ENCODE results near the gene PRDM10.

Gene PRDM10

DNA sequence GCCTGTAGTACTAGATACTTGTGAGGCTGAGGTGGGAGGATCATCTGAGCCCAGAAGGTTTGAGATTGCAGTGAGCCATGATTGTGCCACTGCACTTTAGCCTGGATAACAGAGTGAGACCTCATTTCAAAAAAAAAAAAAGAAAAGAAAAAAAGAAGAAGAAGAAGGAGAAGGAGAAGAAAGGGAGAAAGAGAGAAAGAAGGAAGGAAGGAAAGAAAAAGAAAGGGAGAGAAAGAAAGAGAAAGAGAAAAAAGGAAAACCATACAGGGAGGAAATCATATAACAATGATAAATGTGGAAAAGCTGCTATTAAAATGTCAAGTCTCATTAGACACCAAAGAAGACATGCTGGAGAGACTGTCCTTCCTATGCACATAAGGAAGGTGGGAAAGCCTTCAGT, 5.7 kb upstream of the PRDM10 start:
- no peak for DNase-seq

DNA sequence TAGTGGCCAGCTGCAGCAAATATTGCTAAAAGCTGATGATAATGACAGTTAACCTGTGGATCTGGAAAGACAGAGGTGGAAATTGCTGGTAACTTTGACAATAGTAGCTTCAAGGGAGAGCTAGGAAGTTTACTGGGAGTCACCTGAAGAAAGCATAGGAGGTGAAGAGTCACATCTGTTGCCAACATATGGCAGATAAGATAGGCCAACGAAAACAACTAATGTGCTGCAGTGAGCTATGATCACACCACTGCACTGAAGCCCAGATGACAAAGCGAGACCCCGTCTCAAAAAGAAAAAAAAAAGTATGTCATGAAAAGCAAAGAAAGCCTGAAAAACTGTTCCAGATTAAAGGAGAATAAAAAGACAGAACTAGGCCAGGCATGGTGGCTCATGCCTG, 4.3 kb upstream of the PRDM10 start:
- no peak for DNase-seq

DNA sequence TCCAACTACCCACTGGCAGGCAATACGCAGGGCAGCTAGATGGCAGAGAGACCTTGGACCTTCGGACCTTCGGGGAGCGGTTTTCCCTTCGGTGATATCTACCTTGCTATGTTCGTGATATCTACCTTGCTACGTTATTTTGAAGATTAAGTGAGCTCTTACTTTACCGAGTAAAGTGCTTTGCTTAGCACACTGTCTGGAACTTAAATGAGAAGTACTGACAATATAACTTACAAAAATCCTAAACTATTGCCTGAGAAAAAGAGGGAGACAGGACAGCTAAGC, 1.0 kb upstream of the PRDM10 start:
- no peak for DNase-seq

DNA sequence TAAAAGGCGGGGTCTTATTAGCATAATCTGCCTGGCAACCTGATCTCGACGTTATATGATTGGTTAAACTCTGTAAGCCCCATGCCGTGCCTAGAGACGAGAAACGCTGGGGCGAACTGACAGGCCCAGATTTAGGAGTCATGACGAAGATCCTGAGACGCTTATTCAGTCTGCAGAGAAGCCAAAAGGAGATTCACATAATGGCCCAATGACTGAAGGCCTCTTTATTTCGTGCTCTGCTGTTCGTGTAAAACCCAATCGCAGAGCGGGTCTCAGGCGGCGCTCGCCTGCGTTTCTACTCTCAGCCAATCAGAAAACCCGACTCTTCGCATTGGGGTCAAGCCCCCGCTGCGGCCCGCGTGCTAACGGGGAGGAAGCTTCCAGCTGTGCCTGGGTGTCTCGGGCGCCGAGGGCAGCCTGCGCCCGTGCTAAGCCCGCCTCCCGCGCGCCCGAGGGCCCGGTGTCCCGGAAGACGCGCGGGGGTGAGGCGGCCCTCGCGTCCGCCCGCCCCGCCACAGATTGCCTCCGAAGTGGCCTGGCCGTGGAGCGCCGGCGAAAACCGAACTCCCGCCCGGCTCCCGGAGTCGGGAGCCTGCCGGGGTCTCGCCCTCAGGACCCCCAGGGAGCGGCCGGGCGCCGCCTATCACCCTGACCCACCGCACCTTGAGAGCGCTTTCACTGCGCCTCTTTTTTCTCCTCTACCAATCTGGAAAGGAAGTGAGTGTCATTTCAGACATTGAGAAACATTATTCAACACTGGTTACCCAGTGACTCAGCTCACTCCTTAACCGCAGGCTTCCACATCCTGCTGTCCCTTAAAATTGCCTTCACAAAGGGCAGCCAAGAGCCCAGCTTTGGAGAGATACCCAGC, 446 bp upstream of the PRDM10 start:
- DNase-seq: peak; percentile 97

DNA sequence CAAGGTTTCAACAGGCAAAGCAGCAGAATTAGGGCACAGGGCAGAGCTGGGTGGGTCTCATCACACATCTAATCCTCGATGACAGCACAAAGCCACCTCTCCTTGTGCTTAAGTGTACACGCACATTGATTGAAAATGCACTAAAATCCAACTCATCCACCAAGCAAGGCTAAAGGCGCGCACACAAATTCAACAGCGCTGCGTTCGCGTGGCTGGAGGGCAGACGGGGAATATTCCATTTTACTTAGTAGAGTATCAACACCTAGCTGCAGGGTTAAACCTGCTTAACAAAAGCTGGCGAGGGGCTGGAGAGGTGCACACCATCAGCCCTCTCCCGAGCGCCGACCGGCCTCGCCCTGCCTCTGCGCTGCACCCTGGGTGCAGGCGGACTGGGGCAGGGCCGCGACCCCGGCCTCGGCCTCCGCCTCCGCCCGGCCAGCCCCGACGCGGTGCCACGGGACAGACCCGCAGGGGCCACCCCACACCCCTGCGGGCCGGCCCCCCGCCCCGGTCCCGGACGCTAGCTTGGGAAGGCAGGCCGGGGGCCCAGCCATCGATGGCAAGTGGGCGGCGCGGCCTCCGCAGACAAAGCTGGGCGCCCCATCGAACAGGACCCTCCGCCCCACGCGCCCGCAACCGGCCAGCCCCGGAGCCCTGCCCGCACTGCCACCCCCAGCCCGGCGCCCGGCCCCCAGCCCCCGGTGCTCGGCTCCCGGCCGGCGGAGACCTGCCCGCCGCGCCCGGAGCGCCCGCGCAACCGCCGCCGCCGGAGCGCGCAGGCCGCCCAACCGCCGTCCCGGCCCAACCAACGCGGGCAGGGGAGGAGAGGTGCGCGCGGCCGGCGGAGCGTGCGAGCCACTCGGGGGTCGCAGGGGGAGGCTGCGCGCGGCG, 929 bp downstream of the PRDM10 start:
- DNase-seq: peak; percentile 21

DNA sequence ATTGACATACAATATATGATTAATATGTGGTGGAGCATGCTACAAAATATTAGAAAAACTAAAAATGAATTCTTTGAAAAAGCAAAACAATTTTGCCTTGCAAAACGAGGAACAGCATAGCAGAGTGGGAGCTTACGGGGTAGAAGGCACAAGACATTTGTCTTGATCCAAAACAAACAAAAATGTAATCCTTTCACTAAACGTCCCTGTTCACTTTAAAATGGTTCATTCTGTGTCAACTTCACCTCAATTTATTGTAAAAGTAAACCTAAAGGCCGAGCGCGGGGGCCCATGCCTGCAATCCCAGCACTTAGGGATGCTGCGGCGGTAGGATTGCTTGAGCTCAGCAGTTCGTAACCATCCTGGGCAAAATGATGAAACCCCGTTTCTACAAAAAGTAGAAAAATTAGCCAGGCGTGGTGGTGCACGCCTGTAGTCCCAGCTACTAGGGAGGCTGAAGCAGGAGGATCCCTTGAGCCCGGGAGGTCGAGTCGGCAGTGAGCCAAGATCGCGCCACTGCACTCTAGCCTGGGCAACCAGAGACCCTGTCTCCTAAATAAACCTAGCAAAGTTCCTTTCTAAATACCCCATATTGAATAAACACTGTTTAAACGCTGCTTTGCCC, 2.0 kb downstream of the PRDM10 start:
- no peak for DNase-seq

DNA sequence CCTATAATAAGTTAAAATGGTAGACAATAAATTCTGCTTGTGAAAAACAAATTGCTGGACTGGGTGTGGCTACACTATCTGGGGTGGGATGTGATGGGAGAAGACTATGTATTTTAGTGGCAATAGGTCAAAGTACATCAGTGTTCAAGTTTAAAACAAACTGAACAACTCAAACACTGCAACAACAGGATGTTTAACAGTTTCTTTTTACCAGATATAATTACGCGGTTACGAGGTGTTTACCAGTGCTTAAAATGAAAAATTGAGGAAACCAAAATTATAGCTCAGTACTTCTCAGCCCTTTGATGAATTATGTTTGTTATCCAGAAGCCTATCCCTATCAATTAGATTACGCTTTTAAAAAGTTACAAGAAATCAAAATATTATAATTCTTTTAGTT, 3.2 kb downstream of the PRDM10 start:
- no peak for DNase-seq

DNA sequence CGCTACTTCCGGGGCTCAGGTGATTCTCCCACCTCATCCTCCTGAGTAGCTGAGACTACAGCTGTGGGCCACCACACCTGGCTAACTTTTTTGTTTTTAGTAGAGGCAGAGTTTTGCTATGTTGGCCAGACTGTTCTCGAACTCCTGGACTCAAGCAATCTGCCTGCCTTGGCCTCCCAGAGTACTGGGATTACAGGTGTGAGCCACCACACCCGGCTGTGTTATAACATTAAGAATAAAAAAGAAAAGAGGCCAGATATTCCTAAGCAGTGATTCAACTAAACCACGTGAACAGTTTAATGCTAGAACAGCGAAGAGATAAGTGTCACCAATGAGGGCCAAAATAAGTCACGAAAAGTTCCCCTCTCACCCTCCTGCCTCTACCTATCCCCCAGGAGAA, 3.7 kb downstream of the PRDM10 start:
- no peak for DNase-seq

DNA sequence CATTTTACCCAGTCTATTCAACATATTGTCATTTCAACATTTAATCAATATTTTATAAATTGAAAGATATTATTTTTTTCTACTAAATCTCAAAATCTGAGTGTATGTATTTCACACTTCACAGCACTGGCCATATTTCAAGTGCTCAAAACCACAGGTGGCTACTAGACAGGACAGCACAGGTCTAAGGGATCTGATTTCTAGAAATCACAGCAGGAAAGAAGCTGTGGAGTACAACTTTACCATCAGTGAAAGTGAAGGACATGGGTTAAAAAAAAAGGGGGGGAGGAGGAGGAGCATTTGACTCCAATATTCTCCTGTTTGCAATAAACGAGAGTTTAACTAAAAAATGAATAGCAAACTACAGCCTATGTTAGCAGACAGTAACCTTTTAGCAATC, 4.5 kb downstream of the PRDM10 start:
- DNase-seq: no peak

DNA sequence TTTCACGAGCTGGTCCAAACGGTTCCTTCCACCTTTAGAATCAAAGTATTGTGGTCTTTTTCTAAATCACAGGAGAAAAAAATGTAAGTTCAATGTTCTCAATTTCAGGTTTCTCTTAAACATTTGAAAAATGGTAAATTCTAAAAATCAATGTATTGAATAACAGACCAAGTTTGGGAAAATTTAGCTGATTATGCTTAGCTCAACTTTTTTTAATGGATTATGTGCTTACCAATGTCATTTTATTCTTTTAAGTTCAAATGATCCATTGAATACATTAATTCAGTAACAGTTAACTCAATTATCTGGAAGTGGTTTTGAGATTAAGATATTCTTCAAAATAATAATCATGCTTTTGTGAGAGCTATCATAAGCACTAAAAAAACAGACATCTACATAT, 5.1 kb downstream of the PRDM10 start:
- no peak for DNase-seq

DNA sequence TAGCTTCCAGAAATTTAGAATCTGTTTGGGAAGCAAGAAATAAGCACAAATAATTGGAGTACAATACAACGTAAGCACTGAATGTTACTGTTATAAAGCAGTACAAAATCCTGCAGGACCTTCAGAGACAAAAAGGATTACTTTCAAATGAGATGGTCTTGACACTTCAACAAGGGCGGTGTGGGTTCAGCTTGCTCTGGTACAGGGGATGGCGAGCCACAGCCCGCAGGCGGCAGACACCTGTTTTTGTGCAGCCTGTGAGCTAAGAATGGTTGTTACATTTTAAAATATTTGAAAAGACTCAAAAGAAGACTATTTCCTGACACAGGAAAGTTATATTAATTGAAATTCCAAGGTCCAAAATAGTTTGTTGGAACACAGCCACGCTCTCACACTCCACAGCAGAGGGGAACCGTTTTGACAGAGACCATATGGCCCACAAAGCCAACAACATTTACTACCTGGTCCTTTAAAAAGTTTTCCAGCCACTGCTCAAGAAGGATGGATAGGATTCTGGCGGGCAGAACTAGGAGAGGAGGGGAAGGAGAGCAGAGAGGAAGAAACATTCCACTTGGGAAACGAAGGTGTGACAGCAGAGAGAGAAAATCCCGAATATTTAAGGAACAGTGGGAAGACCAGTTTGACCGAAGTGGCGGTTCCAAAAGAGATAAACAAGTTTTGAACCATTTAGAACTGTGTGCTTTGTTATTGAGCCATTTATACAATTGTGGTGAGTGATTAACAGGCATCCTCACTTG, 6.3 kb downstream of the PRDM10 start:
- DNase-seq: no peak

DNA sequence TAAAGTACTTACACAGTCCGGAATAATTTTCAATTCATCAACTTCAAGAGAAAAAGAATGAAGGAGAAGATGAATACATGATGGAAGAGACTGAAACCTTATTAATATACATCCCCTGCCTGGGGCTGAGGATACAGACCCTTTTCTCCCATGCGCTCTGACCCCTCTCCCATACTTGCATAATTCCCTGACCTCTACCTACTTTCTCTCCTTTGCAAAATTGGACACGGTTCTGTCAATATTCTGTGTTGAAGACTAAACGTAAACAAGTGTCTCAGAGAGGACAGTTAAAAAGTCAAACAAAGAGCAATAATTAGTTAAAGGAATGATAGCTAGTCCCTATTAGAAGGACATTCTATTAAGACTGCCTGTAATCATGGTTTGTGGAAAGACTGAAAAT, 7.5 kb downstream of the PRDM10 start:
- no peak for DNase-seq

DNA sequence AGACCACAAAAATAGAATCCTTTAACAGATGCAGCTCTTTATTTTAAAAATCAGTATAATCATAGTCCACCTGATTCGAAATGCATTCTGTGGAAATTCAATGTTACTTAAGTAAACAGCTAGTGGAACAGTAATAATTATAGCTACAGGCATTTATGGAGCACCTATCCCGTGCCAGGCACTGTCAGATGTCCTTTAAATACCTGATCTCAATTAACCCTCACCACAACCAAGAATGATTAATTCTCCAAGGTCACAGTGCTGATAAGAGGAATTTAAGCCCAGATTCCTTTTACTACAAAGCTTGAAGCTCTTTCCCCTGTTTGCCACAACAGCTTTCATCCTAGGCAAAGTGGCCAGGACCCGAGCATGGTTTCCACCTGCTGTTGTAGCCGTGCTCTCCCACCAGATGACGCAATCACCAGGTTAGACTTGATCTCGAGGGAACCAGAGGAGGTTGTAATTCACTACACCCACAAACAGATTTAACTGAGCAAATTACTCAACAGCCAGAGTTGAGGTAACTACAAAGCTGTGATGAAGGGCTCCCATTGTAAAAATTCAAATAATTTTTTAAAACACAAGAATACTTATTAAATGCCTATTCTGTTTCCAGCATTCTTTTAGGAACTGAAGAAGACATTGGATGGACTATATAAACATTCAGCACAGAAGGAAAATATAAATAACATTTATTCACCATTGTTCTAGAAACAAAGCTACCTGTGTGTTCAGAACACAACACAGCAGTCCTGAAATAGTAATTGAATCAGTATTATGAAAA, 10.3 kb downstream of the PRDM10 start:
- peak; percentile 51 for DNase-seq

DNA sequence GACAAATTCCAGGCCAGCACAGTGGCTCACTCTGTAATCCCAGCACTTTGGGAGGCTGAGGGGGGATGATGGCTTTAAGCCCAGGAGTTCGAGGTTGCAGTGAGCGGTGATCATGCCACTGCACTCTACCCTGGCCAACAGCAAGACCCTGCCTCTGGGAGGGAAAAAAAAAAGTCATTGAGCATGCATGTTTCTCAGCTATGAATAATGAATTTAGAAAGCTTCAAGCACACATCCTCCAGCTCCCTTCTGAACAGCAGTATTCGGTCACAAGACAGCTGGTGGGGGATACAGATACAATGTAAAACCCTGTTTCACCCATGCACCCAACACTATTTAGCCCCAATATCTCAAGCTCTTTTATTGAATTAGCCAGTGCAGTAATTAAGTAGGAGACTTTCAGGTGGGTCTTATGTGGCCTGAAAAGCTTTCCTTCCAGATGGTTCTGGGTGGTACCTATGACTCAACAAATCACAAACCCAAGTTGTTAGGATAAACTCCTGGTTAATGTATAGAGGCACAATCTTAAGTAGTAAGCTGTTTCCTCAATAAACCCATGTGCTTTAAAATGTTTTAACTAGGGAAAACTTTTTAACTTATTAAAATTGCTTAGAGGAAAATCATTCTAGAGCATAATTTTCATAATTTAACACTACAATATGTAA, 13.4 kb downstream of the PRDM10 start:
- DNase-seq: no peak

DNA sequence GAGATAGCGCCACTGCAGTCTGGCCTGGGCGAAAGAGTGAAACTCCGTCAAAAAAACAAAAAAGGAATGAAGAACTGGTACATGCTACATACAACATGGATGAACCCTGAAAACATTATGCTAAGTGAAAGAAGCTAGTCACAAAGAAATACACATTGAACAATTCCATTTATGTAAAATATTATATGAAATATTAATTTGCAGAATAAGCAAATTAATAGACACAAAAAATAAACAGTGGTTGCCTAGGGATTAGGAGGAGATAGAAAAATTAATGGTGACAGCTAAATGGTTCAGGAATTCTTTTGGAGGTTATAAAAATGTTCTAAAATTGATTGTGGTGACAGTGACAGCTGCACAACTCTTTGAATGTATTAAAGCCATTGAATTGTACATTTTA, 14.7 kb downstream of the PRDM10 start:
- no peak for DNase-seq

DNA sequence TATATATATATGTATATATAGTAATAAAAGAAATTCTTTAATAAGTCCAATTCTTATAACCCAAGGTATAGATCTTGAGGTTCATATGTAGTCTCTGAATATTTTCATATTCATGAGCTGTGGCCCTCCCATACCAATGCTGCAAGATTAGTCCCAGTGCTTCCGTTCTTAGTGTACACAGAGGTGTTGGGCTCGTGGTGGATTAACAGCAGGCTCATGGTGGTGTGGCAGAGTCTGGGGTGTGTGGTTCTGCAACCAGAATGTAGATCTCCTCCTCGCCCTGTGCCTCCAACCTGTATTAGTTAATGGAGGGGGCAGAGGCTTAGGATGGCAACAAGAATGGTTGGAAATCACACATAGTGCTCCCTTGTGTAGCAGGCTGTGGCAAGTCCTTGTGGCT, 16.8 kb downstream of the PRDM10 start:
- no peak for DNase-seq

DNA sequence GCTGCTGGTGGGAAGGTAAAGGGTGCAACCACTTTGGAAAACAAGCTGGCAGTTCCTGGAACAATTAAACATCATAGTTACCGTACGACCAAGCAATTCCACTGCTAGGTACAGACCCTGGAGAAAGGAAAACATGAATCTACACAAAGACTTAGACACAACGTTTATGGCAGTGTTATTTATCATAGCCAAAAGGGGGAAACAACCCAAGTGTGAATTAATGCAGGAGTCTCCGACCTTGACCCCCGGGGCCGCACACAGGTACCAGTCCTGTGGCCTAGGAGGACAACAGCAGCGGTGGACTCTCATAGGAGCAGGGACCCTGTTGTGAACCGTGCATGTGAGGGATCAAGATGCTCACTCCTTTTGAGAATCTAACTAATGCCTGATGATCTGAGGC, 22.5 kb downstream of the PRDM10 start:
- DNase-seq: no peak

DNA sequence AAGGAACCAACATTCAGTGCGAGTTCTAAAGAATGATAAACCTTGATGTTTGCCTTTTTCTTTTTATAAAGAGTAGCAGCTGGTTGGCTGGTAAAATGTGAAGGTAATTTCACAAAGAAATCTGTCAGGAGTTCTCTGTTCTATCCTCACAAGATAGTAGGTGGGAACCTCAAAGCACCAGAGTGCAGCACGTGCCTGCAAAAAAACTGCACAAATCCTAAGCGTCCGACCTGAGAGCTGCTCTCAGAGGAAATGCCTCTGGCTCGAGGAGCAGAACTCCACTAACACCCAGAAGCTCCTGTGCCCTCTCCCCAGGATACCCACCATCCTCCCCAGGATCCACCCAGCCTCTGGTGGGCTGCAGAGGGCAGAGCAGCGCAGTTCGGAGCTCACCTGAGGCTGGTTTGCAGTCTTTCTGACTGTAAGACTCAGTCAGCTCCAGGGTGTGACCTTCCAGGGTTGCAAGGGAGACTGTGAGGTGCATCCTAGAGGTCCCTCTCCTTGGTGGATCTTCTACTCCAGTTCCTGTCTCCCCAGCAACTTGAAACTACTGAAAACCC, 23.5 kb downstream of the PRDM10 start:
- DNase-seq: no peak

DNA sequence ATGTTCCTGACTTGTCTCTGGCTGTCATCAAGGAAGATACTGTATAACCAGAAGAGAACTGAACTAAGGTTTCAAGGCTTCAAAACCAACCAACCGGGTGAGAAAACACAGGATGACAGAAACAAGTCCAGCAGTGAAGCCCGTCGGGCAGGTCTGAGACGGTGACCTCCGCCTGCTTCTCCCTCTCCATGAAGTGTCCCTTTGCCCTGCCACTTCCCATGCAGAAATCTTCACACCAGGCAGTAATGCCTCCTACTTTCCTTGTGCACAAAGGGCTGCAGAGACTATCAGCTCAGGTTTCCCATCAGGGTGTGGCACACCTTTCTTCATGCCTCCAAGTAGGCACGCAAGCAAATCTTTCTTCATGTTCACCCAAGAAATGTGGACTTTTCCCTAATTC, 24.2 kb downstream of the PRDM10 start:
- DNase-seq: no peak

DNA sequence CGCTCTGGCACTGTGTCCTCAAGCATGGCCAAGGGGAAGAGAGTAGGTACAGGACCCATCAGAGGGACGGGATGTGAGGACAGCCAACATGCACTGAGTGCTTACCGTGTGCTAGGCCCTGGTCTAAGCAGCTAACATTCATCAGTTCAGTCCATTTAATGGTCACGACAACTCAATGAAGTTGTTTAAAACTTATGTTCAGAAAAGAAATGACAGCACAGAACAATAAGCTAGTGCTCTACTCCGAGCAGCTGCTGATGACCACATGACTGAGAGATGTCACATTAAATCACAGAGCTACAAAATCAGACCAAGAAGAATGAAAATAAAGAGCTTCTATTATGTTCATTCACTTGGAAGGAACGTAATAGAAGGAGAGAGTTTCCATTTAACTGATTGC, 26.3 kb downstream of the PRDM10 start:
- DNase-seq: no peak

DNA sequence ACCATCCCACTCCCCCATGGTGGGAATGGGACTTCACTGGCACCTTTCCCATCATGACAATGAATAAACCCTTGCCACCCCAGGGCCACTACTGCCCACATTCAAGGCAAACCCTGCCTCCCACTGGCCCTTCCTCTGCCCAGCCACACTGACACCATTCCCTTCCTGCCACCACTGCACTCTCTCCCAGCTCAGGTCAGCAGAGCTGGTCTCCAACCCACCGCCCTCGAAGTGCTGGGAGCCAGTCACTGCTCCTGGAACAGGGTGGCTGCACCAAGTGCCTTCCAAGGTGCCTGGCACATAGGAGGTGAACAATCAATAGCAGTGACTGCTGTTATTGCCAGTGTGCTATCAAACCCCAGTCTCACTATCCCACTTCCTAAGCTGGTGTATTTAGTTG, 27.1 kb downstream of the PRDM10 start:
- DNase-seq: no peak
